T-helper 1 cell treated with Interleukin-12 subunit alpha and Interleukin-12 subunit beta and Interleukin-4 antibody, amounts not matched to agents 30 ng/mL and 1 ng/mL, for 36 hours (primary cell): ENCODE results near the gene TRIM47. TPM values are rescaled to one million over a fixed set of nuclear protein-coding genes. Genes with fewer than 3 reads are reported as not detected.

Source experiments
- intact Hi-C: fragments of 100-400 bp; cut with micrococcal nuclease; formaldehyde crosslinking; loops from one replicate; pipeline ENCODE4 v1.15.1; 2024
- total RNA-seq: library from RNA; stranded (reverse); gene quantifications from 2 replicates; pipeline ENCODE4 v1.2.3, GENCODE V29; 2022

The TRIM47 gene
- total RNA-seq, 1 donor from 2014 or later: 26.5 TPM

DNA sequence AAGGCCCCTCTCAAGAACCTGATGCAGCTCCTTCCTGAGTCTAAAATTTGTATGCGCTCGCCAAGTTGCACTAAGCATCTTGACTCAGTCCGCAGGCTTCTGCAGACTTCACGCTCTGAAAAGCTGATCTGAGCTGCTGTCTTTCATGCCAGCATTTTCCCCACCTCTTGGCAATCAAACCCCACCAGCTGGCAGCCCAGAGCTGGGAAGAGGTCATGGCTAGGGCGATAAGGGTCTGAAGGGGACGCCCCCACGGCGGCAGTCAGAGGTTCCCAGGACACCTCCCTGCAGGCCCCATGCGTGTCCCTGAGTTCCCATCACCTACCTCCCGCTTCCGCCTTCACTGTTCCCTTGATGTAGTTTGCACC lies 29.1 kb downstream of the TRIM47 start:
- intact Hi-C loops: no loop called here

DNA sequence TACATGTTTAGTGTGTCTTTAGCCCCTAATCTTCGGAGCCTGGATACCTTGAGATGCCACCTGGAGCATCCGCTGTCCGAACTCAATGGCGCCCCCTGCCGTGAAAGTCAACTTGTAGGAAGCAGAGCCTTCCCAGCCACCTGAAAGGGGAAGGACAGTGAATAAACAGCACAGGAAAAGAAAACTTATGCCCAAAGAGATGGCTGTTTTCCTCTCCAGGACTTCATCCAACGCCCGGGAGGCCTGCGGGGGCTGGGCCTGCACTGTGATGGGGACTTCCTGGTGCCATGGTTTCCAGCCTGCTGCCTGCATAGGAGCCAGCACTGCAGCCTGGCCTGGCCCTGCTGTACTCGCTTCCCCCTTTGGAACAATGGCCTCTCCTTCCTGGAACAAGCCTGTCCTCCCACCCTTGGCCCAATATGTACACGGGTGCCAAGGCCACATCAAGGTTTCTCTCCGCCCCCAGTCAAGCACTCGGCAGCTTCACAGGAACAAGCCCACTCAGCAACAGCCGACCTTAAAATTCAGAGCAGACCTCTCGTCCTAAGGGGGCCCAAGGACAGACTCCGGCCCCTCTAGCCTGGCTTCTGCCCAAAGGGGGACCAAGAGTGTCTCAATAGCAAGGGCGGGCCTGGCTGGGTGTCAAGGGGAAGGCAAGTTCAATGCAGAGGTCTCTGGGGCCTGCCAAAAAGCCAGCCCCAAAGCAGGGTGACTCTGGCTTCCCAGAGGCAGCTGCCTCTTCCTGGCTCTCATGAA lies 29.7 kb downstream of the TRIM47 start:
- intact Hi-C loops: no loop called here

DNA sequence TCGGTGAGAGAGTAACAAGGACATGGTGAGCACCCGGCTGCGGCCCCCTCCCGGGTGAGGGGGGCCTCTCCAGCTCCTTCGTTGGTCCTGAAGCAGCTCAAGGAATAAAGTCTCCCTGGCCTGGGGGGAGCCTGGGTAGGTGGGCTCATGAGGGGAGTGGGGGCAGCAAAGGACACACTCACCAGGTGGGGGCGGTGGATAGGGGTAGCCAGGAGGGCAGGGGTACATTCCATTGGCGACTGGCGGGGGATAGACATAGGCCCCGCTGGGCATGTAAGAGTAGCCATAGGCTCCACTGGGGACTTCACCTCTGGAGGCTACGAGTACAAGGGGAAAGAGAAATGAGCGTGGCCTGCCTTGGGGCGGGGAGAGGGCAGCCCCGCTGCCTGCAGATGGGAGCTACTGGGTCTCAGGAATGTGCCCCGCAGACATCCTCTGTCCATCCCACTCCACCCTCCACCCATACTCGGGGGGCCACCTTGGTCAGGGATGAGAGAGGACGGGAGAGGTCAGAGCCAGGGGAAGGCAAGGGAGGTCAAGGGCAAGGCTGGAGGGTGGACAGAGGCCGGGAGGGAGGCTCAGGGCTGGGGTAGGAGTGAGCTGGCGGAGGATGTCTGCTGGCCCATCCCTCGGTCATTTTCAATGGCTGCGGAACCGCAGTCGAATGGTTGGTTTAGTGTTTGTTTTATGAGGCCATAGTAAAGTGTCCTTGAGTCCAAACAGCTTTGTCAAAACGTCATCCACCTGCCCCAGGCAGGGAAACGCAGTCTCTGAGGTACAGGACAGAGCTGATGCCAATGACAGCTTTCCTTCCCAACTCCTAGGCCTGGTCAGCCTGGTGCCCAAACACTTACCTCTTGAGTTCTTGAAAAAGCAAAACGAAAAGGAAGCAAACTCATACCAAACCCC lies 30.5 kb downstream of the TRIM47 start:
- intact Hi-C loops: no loop called here

DNA sequence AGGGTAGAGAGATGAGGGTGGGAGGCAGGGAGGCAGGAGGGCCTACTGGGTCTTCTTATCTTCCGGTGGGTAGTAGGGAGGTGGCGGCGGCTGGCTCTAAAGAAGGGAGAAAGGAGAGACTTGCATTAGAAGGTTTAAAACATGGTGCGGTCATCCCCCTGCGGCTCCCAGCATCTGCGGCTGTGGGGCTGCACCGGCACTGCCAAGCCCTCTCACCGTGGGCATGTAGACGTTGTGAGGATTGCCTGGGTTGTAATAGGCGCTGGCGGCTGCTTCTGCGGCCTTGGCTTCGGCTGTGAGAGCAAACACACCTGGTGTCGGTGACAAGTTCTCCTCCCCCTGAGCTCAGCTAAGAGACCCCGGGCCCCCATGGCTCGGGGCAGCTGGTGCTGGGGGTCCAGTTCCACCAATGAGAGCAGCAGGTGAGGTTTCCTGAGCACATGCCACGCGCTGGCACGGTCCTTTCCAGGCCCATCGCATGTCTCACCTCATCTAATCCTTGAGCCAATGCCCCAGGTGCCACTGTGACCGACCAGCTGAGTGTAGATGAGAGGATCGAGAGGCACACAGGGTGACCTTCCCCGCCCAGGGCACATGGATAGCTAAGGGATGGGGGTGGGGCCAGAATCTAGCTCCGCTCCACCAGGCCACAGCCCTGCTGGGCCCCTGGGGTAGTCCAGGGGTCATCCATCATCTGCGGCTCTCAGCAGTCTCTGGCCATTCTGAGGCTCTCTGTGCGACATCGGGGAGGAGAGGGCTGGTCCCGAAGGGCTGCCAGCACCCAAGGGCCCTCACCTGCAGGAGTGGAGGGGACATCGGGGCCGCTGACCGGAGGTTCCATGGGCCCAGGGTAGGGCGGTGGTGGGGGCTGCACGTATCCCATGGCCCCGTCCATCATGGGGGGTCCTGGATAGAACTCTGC lies 31.4 kb downstream of the TRIM47 start:
- intact Hi-C loops: no loop called here

DNA sequence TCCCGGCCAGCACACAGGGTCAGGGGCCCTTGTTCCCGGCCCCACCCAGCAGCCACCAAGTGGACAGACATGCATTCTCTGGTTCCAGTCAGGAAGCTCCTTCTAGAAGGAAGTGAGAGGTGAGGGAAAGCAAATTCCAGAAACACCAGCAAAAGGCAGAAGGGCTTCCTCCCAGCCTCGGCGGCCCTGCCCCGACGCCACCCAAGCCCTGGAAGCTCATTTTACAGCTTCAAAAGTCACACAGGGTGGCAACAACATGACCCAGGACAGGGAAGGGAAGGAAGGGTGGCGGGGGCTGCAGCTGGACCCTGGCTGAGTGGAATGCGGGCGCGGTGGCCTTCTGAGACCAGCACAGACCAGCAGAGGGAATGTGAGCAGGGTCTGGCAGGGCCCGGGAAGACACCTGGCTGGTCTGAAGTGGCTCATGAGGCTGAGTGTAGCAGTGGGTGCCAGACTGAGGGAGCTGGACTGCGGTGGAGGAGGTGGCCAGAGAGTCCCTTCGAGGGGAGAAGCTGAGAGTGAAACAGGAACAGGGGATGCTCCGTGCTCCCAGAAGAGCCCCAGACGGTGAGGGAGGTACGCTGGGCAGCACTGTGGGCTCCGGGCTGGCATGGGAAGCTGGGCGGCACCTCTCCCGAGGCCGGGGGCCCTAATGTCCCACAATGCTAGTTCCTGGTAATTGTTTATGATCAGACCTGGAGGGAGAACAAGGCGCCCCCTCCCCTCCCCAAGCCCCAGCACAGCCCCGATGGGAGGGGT lies 32.3 kb downstream of the TRIM47 start:
- intact Hi-C loops: loop anchor here (2.0 kb wide), 1 partner anchor 15 kb away; no protein-coding TSS in a partner anchor

DNA sequence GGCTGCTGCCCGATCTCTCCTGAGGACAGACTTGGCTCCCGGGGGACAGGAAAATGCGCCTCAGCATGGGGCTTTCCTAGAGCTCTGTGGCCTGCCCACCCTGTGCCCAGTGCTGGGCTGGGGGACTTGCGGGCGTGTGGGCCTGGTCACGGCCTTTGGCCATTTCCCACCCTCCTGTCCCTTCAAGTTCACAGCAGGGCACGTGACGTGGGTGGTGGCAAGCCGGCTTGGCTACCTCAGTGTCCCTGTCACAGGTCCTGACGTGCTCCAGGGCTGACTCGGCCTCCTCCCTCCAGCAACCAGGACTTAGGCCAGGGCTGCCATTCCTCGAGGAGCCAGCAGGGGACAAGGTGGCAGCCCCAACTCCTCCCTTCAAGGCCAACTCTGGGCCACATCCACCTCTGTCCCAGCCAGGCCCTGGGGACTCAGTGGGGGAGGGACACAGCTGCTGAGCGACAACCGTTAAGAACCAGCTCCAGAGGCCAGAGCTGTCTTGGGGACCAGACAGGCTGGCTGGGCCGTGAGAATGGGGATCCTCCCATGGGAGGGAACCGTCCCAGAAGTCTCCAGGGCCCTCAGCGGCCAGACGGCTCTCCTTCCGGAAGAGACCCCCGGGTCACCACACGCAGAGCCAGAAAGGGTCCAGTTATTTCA lies 33.2 kb downstream of the TRIM47 start:
- intact Hi-C loops: loop anchor here (2.0 kb wide), 1 partner anchor 16 kb away; no protein-coding TSS in a partner anchor

DNA sequence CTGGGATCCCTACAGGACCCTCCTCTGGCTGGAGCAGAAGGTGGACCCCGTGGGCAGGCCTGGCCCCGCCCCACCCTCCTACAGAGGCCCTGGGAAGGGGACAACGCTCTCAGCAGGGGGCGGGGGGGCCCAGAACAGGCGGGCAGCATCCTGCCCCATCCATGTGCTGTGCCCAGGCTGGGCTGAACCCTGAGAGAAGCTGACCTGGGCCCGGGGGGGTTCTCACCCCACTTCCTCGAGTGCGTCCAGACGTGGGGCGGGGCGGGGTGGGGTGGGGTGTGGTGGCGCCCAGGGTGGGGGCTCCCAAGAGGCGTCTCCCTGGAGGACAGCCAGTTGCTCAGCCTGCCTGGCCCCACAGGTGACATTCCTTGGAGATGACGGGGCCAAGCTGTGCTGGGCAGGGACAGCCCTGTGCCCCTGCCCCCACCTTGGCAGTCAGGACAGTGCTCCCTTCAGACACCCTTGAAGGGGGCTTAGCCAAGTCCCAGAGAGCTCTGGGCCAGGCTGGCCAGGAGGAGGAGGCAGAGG lies 33.8 kb downstream of the TRIM47 start:
- intact Hi-C loops: loop anchor here (1.0 to 2.0 kb wide), 3 partner anchors 11 to 60 kb away; partner anchors contain the start of genes MRPL38 and WBP2

DNA sequence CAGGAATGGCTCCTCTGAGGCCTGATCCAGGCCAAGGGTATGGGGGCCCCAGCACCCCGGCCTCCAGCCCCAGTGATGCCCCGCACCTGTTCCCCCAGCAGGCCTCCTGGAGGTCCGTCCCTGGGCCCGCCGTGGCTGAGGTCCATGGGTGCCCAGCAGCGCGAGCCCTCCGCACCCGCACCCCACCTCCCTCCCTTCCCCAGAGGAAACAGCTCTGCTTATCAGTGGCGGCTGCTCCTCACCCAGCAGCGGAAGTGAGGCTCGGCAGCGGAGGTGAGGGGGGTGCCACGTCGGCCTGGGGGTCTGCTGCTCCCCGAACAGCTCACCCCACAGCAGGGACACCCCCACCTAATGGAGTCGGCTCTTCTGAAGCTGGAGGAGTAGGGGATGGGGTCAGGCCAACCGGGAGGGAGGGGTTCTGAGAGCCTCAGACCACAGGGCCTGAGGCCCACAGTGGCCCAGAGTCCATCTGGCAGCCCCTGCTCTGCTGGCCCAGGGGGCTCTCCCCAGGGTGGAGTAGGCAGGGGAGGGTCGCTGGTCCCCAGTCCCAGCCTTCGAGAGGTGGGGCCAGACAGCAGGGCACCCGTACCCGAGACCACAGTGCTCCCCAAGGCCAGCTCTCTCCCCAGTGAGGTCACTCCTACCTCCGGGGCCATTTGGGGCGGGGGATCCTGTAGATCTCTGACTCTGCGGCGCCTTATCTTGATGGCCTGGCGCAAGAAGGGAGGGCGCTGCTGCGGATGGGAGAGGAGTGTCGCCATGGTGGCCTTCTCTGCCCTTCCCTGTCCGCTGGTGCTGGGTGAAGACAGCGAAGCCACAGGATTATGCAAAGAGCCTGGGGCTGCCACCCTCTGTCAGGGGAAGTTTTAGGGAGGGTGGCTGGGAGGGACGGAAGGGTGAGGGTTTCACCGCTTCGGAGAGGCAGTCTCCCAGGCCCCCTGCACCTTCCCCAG lies 34.5 kb downstream of the TRIM47 start, which contains the start of gene UNC13D:
Gene UNC13D, minus strand, starts transcription at position 828 of the 953 bp plus-strand sequence. Its CDS starts 67 bp downstream, at position 761.
- intact Hi-C loops: loop anchor here (1.0 to 2.0 kb wide), 5 partner anchors 11 to 60 kb away; partner anchors contain the start of genes MRPL38 and WBP2

DNA sequence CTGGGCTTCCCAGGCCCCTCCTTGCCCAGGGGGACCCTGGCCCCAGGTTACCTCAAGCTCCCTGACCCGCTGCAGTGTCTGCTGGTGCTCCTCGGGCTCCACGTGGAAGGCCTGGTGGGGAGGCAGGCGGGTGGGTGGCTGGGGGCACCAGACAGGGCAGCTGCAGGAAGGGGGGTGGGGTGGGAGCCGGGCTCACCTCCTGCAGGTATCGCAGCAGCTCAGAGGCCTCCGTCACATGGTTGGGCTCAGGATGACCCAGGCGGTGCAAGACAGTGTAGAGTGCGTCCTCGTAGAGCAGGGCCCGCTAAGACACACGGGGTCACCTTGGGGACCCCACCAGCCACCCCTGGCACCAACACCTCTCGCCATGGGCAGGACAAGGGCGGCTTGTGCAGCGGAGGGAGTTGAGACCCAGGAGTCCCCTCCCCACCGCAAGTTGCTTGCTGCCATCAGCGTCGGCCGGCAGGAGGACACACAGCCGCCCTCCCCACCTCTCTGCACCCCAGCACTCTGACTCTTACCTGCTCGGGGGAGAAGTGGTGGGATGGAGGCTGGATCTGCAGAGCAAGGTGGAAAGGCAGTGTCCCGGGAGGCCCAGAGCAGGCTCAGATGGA lies 35.3 kb downstream of the TRIM47 start:
- intact Hi-C loops: loop anchor here (1.0 kb wide), 2 partner anchors 34 to 58 kb away; no protein-coding TSS in a partner anchor

DNA sequence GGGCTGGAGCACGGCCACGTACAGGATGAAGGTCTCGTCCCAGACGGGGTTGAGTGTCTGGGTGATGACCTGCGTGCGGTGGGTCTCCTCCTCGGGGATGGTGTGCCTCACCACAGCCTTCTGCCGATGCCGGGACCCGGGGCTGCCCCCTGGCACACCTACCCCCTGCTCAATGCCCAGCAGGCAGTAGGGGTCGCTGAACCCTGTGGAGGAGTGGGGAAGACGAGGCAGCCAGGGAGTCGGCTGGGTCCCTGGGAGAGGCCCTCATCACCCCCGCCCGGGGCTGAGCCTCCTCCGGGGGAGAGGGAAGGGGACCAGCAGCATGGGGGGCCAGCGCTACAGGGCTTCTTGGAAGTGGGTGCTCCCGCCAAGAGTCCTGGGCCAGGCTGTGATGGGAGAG lies 36.0 kb downstream of the TRIM47 start:
- intact Hi-C loops: no loop called here

DNA sequence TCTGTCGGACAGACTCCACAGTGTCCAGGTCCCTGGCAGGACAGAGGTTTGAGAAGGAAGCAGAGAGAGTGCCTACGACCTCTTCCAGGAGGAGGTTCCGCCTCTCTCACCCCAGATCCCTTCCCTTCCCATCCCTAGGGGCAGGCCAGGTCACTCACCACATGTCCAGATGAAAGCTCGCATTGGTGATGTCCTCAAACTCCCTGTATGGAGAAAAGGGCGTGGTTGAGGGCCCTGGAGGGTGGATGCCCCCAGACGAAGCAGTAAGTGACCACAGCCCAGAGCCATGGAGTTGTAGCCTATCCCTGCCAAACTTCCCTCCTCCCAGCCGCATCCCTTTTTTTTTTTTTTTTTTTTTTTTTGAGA lies 37.6 kb downstream of the TRIM47 start:
- intact Hi-C loops: no loop called here

DNA sequence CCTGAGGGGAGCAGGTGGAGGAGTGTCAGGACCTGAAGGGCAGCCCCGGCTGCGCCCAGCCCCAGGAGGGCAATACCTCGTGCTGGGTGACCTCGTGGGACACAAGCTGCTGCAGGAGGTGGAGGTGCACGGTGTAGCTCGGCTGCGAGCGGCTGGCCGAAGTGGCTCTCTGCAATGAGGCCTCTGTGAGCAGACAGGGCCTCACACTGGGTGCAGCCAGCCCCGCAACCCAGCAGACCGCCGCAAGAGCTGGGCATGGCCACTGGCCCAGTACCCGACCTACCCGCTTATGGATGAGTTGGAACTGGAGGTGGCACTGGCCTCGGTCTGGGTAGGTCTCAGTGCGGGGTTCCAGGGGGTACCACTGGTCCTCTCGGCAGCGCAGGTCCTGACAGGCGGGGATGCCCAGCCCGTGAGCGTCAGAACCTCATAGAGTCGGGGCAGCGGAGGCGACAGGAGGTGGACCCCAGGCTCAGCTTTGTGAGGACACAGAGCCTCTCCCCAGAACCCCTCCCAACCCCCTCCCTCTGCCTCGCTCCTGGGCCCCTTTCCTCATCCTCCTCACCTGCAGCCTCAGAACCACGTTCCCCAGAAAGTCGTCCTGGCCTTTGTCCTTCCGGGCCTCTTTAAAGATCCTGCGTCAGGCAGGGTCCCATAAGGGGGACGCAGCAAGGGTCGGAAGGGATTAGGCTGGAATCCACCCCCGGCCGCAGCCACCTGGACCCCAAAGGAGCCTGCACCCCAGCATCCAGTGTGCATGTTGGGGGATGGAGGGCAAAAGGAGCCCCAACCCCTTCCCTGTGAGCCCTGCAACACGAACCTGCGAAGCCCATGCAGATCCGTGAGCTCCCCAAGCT lies 38.2 kb downstream of the TRIM47 start:
- intact Hi-C loops: no loop called here

DNA sequence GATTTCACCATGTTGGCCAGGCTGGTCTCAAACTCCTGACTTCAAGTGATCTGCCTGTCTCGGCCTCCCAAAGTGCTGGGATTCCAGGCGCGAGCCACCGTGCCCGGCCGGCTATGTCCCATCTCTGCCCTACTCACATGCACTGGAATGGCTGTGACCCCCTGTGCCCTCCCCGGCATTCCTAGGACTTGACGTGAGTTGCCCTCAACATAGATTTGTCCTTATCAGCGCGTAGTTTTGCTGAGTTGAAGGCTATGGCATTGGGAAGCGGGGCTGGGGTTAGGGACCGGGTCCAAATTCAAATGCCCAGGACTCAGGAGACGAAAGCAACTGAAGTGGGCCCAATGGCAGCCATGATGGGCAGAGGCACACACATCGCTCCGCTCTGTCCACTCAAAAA lies 40.0 kb downstream of the TRIM47 start:
- intact Hi-C loops: no loop called here

DNA sequence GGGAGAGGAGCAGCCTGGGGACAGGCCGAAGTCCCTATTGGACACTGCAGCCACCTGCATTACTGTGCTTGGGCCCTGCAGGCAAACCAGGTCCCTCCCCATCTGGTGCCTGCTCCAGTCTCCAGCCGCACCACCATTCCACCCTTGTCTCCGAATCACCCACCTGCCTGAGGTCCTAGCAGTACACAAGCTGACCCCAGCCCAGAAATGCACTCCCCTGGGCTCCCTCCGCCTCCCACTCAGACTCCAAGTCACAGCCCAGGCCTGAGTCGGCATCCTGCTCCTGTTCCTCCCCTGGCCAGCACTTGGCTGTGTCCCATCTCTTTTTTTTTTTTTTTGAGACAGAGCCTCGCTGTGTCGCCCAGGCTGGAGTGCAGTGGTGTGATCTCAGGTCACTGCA lies 40.5 kb downstream of the TRIM47 start:
- intact Hi-C loops: no loop called here

DNA sequence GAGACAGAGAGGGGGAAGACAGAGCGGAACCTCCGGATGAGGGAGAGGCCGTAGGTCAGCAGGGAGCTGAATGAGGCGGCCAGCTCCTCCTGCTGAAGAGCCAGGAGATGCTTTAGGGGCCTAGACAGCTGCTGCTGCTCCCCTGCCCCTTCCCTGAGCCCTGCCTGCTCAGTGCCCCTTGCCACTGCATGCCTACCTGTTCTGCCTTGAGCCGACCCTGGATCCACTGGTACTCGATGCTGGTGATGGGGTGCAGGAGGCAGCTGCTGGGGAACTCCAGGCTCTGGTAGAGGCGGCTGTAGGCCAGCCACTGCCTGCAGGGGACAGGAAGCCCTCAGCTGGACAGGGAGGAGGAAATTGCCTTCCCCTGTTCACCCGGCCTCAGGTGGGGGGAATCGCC lies 41.8 kb downstream of the TRIM47 start:
- intact Hi-C loops: no loop called here

DNA sequence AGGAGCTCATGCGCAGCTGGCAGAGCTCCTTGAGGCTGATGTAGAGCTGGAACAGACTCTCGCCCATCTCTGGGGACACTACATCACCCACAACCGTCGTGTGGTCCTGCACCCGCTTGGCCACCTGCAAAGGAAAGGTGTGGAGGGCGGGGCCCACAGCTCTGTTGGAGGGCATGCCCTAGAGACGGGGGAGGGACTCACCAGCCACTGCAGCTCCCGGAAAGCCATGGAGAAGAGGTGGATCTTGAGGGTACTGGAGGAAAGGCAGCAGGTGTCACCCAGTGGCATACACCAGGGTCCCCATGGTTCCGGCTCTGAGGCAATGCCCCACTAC lies 42.8 kb downstream of the TRIM47 start:
- intact Hi-C loops: no loop called here
